ENCODE results near the gene ZBED1. TPM values are rescaled to one million over a fixed set of nuclear protein-coding genes. Genes with fewer than 3 reads are reported as not detected.
"Not testable (repeated sequence)": the region's sequence is repeated elsewhere in the genome, so short reads cannot be mapped to it uniquely, and the experiment has no call there.

Gene ZBED1
- total and polyA plus RNA-seq, 7 experiments from 2014 or later: 23.7 to 44.3 (median 29.0) TPM

GRCh38 chrX:2463973-2464676 lies 36.7 kb downstream of the ZBED1 start:
- intact Hi-C loops (cut with micrococcal nuclease): no loop called here
- no peaks in the 10 kb centered on the region for H3K27me3 Mint-ChIP-seq
- Histone ChIP-seq H3K27me3 (ENCODE audit: control insufficient read depth in 2 of 2, insufficient read depth in 2 of 2, low read length in 2 of 2) (no peaks in the 10 kb centered on the region), H3K36me3 (ENCODE audit: control insufficient read depth in 2 of 3, insufficient read depth in 3 of 3, low read length in 3 of 3) (no peaks in the 10 kb centered on the region), H3K9me3 (ENCODE audit: control insufficient read depth in 2 of 3, low read length in 3 of 3) (no peaks in the 10 kb centered on the region), H3K4me3 (ENCODE audit: low read length) (no peak overlapping the region), H3K4me1 (ENCODE audit: control insufficient read depth in 2 of 2, insufficient read depth in 2 of 2, low read length in 2 of 2) (no peaks in the 10 kb centered on the region), H3K27ac (ENCODE audit: low read depth, low read length) (no peak overlapping the region)
- no peak overlapping the region for H3K4me3 Mint-ChIP-seq
- no peak overlapping the region for H3K27ac Mint-ChIP-seq
- ChIA-PET POLR2A (no interaction called here), CTCF (no interaction called here)
- H3K9me3 Mint-ChIP-seq: peaks cover 0 to 4% (median 0%) of the 10 kb centered on the region in 11 donors
- peaks cover 0 to 24% (median 5%) of the 10 kb centered on the region in 5 donors for H3K36me3 Mint-ChIP-seq
- peaks cover 0 to 37% (median 11%) of the 10 kb centered on the region in 7 donors for H3K4me1 Mint-ChIP-seq
- DNase-seq: no peak
- no peak for ATAC-seq

DNA sequence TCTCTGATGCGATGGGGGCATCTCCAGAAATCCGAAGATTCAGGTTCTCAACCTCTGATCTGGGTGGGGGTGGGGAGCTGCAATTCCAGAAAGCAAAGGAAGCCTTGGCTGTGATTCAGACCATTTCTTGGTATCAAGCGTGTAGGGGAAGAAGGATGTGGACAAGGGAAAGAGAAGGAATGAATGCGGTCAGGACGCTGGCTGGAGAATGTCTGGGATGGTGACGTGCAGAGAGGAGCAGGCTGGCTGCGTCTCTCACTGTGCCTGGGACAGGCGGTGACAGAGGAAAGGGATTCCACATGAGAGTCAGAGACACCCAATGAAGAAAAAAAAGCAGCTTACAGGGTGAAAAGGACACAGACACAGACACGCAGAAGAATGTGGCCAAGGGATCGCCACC lies 37.3 kb downstream of the ZBED1 start:
- H3K27ac Mint-ChIP-seq: peak overlapping the region in 2 of 9 donors; percentile 8 to 14
- H3K27me3 ChIP-seq (ENCODE audit: control insufficient read depth in 2 of 2, insufficient read depth in 2 of 2, low read length in 2 of 2); H3K4me1 ChIP-seq (ENCODE audit: control insufficient read depth in 2 of 2, insufficient read depth in 2 of 2, low read length in 2 of 2); H3K9me3 ChIP-seq (ENCODE audit: control insufficient read depth in 2 of 3, low read length in 3 of 3); ATAC-seq; H3K36me3 ChIP-seq (ENCODE audit: control insufficient read depth in 2 of 3, insufficient read depth in 3 of 3, low read length in 3 of 3); H3K27me3 Mint-ChIP-seq; POLR2A ChIA-PET; intact Hi-C loops (cut with micrococcal nuclease); H3K4me3 Mint-ChIP-seq; CTCF ChIA-PET; H3K9me3 Mint-ChIP-seq; DNase-seq; H3K4me3 ChIP-seq (ENCODE audit: low read length); H3K27ac ChIP-seq (ENCODE audit: low read depth, low read length): not testable (repeated sequence)
- H3K4me1 Mint-ChIP-seq: peaks cover 0 to 32% (median 11%) of the 10 kb centered on the region in 7 donors
- peaks cover under 1 to 23% (median 7%) of the 10 kb centered on the region in 5 donors for H3K36me3 Mint-ChIP-seq

DNA sequence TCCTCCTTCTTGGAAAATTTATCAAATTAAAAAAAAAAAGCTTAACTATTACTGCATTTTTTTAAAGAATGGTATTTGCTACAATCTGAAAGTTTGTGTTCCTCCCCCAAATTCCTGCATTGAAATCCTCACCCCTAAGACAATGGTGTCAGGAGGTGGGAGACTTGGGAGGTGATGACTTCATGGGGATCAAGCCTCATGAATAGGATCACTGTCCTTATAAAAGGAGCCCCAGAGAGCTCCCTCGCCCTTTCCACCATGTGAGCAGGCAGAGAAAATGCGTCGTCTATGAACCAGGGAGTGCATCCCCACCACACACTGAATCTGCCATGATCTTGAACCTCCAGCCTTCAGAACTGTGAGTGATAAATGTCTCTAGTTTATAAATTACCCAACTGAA lies 38.0 kb downstream of the ZBED1 start:
- intact Hi-C loops (cut with micrococcal nuclease): no loop called here
- H3K4me3 ChIP-seq (ENCODE audit: low read length): no peak overlapping the region
- H3K27ac ChIP-seq (ENCODE audit: low read depth, low read length): no peak overlapping the region
- CTCF ChIA-PET: no interaction called here
- ATAC-seq (no peak), DNase-seq (no peak)
- H3K4me1 Mint-ChIP-seq: peaks cover 0 to 26% (median 7%) of the 10 kb centered on the region in 7 donors
- no peaks in the 10 kb centered on the region for H3K36me3 ChIP-seq (ENCODE audit: control insufficient read depth in 2 of 3, insufficient read depth in 3 of 3, low read length in 3 of 3)
- H3K27me3 ChIP-seq (ENCODE audit: control insufficient read depth in 2 of 2, insufficient read depth in 2 of 2, low read length in 2 of 2): no peaks in the 10 kb centered on the region
- H3K4me3 Mint-ChIP-seq: no peak overlapping the region
- peaks cover 4 to 21% (median 11%) of the 10 kb centered on the region in 5 donors for H3K36me3 Mint-ChIP-seq
- H3K9me3 ChIP-seq (ENCODE audit: control insufficient read depth in 2 of 3, low read length in 3 of 3): no peaks in the 10 kb centered on the region
- POLR2A ChIA-PET: no interaction called here
- no peaks in the 10 kb centered on the region for H3K27me3 Mint-ChIP-seq
- no peak overlapping the region for H3K27ac Mint-ChIP-seq
- peaks cover 0 to 5% (median 4%) of the 10 kb centered on the region in 11 donors for H3K9me3 Mint-ChIP-seq
- H3K4me1 ChIP-seq (ENCODE audit: control insufficient read depth in 2 of 2, insufficient read depth in 2 of 2, low read length in 2 of 2): no peaks in the 10 kb centered on the region

DNA sequence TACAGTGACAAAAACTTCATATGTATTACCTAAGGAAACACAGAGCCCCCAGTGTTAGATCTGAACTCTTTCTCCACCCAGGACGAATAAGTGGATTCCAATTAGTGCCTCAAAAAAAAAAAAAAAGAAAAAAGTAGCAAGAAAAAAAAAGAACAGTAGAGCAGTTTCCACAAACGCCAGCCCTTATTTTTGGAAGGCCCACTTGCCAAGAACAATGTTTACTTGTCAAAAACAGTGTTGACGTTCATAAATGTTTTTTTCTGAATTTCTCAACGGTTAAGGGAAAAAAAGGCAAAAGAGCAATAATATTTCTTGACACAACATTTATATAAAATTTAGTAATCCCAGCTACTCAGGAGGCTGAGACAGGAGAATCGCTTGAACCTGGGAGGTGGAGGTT lies 38.7 kb downstream of the ZBED1 start:
- Histone ChIP-seq H3K4me1 (ENCODE audit: control insufficient read depth in 2 of 2, insufficient read depth in 2 of 2, low read length in 2 of 2) (no peaks in the 10 kb centered on the region), H3K27ac (ENCODE audit: low read depth, low read length) (no peak overlapping the region), H3K9me3 (ENCODE audit: control insufficient read depth in 2 of 3, low read length in 3 of 3) (no peaks in the 10 kb centered on the region), H3K4me3 (ENCODE audit: low read length) (no peak overlapping the region), H3K36me3 (ENCODE audit: control insufficient read depth in 2 of 3, insufficient read depth in 3 of 3, low read length in 3 of 3) (no peaks in the 10 kb centered on the region), H3K27me3 (ENCODE audit: control insufficient read depth in 2 of 2, insufficient read depth in 2 of 2, low read length in 2 of 2) (no peaks in the 10 kb centered on the region)
- Mint-ChIP-seq H3K27me3 (no peaks in the 10 kb centered on the region), H3K4me3 (no peak overlapping the region), H3K36me3 (peaks cover 4 to 23% (median 12%) of the 10 kb centered on the region in 5 donors), H3K9me3 (peaks cover 0 to 9% (median 4%) of the 10 kb centered on the region in 11 donors), H3K27ac (no peak overlapping the region), H3K4me1 (peaks cover 0 to 21% (median 6%) of the 10 kb centered on the region in 7 donors)
- ChIA-PET POLR2A (no interaction called here), CTCF (no interaction called here)
- ATAC-seq: no peak
- intact Hi-C loops (cut with micrococcal nuclease): no loop called here
- DNase-seq: no peak

GRCh38 chrX:2461711-2462016 lies 39.1 kb downstream of the ZBED1 start:
- no peaks in the 10 kb centered on the region for H3K27me3 Mint-ChIP-seq
- peaks cover 0 to 23% (median 7%) of the 10 kb centered on the region in 7 donors for H3K4me1 Mint-ChIP-seq
- no peak overlapping the region for H3K4me3 Mint-ChIP-seq
- no peak overlapping the region for H3K27ac Mint-ChIP-seq
- intact Hi-C loops (cut with micrococcal nuclease): no loop called here
- ATAC-seq (no peak), DNase-seq (no peak)
- ChIA-PET POLR2A (no interaction called here), CTCF (no interaction called here)
- Histone ChIP-seq H3K4me1 (ENCODE audit: control insufficient read depth in 2 of 2, insufficient read depth in 2 of 2, low read length in 2 of 2) (no peaks in the 10 kb centered on the region), H3K27me3 (ENCODE audit: control insufficient read depth in 2 of 2, insufficient read depth in 2 of 2, low read length in 2 of 2) (no peaks in the 10 kb centered on the region), H3K9me3 (ENCODE audit: control insufficient read depth in 2 of 3, low read length in 3 of 3) (no peaks in the 10 kb centered on the region), H3K27ac (ENCODE audit: low read depth, low read length) (no peak overlapping the region), H3K36me3 (ENCODE audit: control insufficient read depth in 2 of 3, insufficient read depth in 3 of 3, low read length in 3 of 3) (no peaks in the 10 kb centered on the region), H3K4me3 (ENCODE audit: low read length) (no peak overlapping the region)
- peaks cover 4 to 27% (median 16%) of the 10 kb centered on the region in 5 donors for H3K36me3 Mint-ChIP-seq
- peaks cover 0 to 9% (median 4%) of the 10 kb centered on the region in 11 donors for H3K9me3 Mint-ChIP-seq

DNA sequence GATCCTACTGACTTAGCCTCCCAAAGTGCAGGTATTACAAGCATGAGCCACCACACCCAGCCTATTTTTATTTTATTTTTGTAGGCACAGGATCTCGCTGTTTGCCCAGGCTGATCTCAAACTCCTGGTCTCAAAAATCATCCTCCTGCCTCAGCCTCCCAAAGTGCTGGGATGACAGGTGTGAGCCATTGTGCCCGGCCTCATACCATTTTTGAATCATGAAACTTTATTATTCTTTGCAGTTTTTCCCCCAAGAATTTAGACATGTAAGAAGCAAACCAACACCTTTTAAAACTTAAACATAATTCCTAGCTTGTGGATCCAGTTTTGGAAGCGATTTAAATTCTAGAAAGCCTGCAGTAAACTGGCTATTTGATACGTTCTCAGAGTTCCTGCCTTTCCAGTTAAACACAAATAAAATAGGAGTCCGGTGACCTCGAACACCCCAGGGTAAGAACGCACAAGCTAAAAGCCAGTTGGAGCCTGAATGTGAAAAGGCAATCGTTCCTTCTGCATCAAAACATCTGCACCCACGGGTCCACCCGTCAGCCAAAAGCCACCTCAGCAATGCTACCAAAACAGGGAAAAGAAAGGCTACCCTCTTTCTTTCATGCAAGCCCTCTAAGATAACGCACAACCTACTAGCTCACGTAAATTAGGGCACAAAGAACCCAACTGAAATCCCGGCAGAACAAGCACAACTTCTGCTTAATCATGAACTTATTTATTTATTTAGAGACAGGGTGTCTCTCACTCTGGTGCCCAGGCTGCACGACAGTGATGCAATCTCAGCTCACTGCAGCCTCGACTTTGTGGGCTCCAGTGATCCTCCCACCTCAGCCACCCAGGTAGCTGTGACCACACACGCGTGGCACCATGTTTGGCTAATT lies 39.7 kb downstream of the ZBED1 start:
- H3K9me3 Mint-ChIP-seq; CTCF ChIA-PET; H3K4me3 ChIP-seq (ENCODE audit: low read length); intact Hi-C loops (cut with micrococcal nuclease); H3K4me3 Mint-ChIP-seq; ATAC-seq; H3K4me1 ChIP-seq (ENCODE audit: control insufficient read depth in 2 of 2, insufficient read depth in 2 of 2, low read length in 2 of 2); H3K27me3 ChIP-seq (ENCODE audit: control insufficient read depth in 2 of 2, insufficient read depth in 2 of 2, low read length in 2 of 2); H3K27ac ChIP-seq (ENCODE audit: low read depth, low read length); POLR2A ChIA-PET; H3K27ac Mint-ChIP-seq; H3K36me3 ChIP-seq (ENCODE audit: control insufficient read depth in 2 of 3, insufficient read depth in 3 of 3, low read length in 3 of 3); DNase-seq; H3K27me3 Mint-ChIP-seq; H3K9me3 ChIP-seq (ENCODE audit: control insufficient read depth in 2 of 3, low read length in 3 of 3): not testable (repeated sequence)
- peaks cover 0 to 25% (median 7%) of the 10 kb centered on the region in 7 donors for H3K4me1 Mint-ChIP-seq
- H3K36me3 Mint-ChIP-seq: peaks cover 4 to 29% (median 17%) of the 10 kb centered on the region in 5 donors
